ENCODE data around the gene LDLRAD2.
"Not testable (repeated sequence)": the region's sequence is repeated elsewhere in the genome, so short reads cannot be mapped to it uniquely, and the experiment has no call there.

The LDLRAD2 gene

GRCh38 chr1:21783679-21784603 lies 28.1 kb upstream of the LDLRAD2 start:
- DNase-seq, result peak; percentile 88

DNA sequence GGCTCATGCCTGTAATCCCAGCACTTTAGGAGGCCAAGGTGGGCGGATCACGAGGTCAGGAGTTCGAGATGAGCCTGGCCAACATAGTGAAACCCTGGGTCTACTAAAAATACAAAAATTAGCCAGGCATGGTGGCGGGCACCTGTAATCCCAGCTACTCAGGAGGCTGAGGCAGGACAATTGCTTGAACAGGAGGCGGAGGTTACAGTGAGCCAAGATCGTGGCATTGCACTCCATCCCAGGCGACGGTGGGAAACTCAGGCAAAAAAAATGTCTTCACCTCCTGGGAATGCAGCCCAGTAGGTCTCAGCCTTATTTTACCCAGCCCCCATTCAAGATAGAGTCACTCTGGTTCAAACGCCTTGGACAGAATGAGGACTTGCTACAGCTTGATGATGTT lies 26.3 kb upstream of the LDLRAD2 start:
- DNase-seq, result not testable (repeated sequence)

GRCh38 chr1:21786640-21787039 lies 25.4 kb upstream of the LDLRAD2 start:
- no peak for DNase-seq

DNA sequence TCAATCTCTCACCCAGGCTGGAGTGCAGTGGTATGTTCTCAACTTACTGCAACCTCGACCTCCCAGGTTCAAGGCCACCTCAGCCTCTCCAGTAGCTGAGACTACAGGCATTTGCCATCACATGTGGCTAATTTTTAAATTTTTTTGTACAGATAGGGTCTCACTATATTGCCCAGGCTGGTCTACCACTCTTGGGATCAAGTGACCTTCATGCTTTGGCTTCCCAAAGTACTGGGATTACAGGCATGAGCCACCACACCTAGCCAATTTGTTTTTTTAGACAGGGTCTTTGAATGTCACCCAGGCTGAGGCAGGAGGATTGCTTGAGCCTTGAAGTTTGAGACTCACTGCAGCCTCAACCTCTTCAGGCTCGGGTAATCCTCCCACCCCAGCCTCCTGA lies 19.0 kb upstream of the LDLRAD2 start:
- DNase-seq, result no peak

GRCh38 chr1:21794656-21795055 lies 17.4 kb upstream of the LDLRAD2 start:
- no peak for DNase-seq

DNA sequence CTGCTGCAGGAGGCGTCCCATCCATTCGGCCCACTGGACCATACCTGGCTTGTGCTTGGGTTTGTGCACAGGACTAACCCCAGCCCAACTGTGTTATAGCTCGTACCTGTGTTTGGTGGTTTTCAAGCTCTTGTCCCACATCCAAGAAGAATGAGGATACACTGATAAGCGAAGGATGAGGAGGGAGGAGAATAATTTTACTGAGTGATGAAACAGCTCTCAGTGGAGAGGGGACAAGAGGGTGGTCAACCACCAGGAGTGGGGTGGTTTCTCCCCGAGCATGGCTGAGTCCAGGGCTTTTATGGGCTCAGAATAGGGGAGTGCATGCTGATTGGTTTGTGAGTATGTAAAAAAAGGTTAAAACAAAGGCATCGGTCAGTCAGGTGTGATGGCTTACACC lies 17.0 kb upstream of the LDLRAD2 start:
- no peak for DNase-seq

- DNase-seq, result no peak
Measured at GRCh38 chr1:21799730-21800129, 12.3 kb upstream of the LDLRAD2 start.

DNA sequence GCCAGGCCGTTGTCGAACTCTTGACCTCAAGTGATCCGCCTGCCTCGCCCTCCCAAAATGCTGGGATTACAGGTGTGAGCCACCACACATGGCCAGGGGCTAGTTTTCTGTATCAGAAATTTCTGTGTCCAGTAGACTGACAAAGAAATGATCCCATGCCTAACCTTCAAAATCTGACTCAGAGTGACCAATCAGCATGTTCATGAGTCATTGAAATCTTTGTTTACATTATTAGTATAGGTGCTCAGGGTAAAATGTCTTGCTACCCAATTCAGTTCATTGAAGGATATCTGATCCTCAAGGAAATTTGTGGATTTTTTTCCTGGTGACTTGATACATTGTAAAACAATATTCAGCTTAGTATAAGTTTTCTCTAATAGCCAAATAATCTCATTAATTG lies 11.0 kb upstream of the LDLRAD2 start:
- DNase-seq, result no peak

DNA sequence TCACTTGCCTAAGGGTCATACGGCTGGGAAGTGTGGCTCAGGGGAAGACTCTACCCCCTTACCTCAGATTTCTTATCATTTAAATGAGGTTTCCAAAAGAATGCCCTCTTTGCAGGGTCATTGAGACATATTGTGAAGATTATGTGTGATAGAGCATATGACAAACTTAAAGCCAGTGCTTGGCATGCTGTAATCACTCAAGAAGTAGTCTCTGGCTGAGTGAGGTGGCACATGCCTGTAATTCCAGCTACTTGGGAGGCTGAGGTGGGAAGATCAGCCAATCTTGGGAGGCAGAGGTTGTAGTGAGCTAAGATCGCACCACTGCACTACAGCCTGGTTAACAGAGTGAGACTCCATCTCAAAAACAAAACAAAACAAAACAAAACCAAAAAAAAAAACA lies 7.5 kb upstream of the LDLRAD2 start:
- DNase-seq, result no peak

GRCh38 chr1:21813542-21813941 lies 1.5 kb downstream of the LDLRAD2 start:
- DNase-seq, result no peak

DNA sequence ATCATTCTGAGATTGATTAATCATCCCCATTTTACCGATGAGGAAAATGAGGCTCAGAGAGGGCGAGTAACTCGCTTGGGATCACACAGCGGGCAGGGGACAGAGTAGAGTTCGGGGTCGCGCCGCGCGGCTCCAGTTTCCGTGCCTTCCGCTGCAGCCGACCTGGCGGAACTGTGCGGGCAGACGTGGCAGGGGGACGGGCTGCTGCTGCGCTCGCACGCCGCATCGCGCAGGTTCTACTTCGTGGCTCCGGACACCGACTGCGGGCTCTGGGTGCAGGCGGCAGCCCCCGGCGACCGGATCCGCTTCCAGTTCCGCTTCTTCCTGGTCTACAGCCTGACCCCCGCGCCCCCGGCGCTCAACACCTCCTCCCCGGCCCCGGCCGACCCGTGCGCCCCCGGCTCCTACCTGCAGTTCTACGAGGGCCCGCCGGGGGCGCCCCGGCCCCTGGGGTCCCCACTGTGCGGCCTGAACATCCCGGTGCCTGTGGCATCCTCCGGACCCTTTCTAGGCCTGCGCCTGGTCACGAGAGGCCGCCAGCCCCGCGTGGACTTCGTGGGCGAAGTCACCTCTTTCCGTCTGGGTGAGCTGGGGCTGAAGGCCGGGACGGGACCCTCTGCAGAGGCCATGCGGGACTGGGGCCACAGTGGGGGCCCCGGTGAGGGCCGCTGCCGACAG lies 2.3 kb downstream of the LDLRAD2 start:
- no peak for DNase-seq

DNA sequence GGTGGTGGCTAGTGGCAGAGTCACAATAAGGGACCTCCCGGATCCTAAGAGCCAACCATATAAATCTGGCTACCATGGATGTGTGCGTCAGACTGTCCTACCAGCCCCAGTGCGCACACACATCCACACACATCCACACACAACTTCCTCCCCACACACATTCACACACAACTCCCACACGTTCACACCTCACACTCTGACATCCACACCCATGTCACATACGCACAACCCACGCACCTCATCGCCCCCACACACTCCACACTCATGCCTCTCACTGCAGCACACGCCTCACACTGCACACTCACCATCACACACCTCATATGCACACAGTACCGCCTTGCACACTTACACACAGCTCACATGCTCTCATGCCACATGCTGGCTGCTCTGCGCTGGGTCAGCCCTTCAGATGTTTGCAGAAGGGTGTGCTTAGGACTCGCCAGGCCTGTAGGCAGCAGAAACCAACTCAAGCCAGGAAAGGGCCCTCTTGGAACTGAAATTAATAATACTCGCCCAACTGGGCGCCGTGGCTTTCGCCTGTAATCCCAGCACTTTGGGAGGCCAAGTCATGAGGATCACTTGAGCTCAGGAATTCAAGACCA lies 3.0 kb downstream of the LDLRAD2 start:
- DNase-seq, result no peak

- DNase-seq, result no peak
Measured at GRCh38 chr1:21815724-21816321, 3.8 kb downstream of the LDLRAD2 start.

DNA sequence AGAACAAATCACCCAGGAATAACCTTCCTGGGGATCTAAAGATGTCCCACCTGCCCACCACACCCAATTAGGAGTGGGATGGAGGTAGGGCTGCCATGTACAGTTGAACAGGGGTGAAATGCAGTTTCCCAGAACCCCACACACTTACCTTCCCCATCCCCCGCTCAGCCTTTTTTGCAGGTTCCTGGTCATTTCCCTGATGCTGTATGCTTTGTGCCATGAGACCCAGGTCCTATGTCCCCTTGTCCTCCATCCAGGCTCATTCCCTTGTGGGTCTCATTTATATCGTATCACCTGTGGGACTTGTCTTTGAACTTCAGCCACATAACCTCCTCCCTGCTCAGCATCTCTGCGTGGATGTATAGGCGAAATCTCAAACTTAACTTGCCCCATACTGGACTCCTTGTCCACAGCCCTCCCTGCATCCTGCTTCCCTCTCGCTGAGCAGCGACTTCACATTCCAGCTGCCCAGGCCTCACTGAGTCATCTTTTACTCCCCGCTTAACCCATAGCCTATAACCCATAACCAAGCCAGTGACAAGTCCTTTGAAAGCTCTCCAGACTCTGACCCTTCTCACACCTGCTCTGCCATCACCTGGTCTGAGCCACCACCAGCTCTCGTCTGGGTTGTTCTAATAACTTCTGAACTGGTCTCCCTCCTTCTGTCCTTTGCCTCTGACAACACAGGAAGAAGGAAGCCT lies 4.7 kb downstream of the LDLRAD2 start:
- peak; percentile 16 for DNase-seq

DNA sequence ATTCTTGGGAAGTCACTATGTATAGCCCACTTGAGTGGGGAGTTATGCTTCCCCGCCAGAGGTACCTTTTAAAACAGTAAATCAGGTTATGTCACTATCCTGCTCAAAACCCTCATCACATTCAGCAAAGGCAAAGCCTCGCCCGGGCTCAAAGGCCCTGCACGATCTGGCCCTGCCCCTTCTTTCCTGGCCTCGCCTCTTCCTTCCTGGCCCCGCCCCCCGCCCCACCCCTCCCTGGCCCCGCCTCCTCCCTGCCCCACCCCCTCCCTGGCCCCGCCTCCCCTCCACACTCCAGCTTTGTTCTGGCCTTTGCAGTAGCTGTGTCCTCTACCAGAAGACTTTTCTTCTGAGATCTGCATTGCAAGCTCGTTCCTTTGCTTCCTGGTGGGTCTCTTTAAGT lies 6.6 kb downstream of the LDLRAD2 start:
- no peak for DNase-seq

GRCh38 chr1:21820597-21821232 lies 8.7 kb downstream of the LDLRAD2 start:
- no peak for DNase-seq

GRCh38 chr1:21821385-21822019 lies 9.4 kb downstream of the LDLRAD2 start:
- DNase-seq, result no peak

GRCh38 chr1:21822349-21822748 lies 10.3 kb downstream of the LDLRAD2 start:
- DNase-seq, result no peak

DNA sequence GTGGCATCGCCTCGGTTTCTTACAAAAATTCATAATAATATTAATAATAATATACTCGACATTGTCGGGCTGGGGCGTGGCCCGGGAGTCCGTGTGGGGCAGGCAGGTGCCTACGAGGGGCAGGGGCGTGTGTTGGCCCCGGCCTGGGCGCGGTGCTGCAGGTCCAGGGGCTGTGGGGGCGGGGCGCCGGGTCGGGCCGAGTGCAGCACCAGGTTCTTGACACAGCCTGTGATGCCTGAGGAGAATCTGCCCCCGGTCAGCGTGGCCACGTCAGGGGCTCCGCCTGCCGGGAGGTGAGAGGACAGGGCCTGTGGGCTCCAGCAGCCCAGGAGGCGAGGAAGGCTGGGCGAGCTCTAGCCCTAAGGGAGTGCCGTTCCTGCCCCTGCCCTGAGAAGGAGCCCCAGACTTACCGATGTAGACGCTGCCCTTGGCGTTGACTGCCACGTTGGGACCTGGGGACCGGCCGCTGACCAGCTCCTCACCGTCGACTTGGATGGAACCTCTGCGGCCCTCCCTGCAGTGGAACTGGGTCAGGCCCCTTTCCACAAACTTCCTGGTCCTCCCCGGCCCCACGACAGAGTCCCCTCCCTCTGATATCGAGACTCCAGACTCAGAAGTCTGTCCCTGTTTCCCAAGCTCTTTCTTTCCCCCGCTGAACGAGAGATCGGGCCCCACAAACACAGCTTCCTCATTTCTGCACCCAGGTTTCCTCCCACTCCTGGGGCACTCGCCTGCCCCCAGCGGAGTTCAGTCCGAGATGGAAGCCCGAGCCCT lies 11.3 kb downstream of the LDLRAD2 start:
- DNase-seq, result no peak

DNA sequence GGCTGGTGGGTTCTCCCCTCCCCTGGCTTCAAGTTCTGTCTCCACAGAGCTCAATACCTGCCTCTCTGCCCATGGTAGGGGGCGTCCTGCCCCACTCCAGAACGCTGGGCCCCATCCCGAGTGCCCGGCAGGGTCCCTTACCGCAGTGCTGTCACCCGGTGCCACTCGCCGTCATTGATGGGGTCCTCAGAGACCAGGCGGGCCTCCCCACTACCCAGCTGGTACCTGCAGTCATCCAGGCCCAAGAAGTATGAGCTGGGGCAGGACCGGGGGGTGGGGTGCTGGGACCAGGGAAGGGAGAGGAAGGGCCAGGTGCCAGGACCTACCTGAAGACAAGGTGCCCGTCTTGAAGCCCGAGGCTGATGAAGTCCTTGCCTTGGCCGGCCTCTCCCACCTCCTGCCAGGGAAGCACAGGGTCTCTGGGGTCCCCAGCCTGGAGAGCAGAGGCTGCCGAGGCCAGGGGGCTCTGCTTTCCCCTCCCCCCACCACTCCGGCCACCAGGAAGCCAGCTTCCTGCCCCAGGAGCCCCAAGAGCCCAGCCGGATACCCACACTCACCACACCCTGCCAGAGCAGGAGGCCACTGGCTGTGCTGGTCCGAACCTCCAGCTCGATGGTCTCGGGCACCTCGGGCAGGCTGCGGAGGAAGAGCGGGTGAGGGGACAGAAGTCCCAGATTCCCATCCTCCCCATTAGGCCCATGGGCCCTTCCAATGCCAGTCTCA lies 12.1 kb downstream of the LDLRAD2 start:
- DNase-seq, result no peak

Measured in T1000 (cell line).